Lung (tissue), 12 donors: ENCODE measurements around the gene MMP11. TPM values are rescaled to one million over a fixed set of nuclear protein-coding genes. Genes with fewer than 3 reads are reported as not detected.

Experiments used
- ATAC-seq: fragments of 200-7000 bp; cut with Tn5 transposase; one replicate; pipeline ENCODE4 v1.9.1; 2020; ENCODE audit warnings: moderate number of reproducible peaks; ENCODE audit not compliant: insufficient read depth, low FRiP score
- DNase-seq, 3 donors: peaks; one replicate each; pipeline ENCODE4 v3.0.0-alpha.2; 2013 to 2017
- H3K27ac ChIP-seq, 2 donors: one replicate each; pipeline ENCODE4 v1.5.1; 2013; ENCODE audit warnings: mild to moderate bottlenecking in 2 of 2, moderate library complexity in 2 of 2, control low read depth in 1 of 2, inconsistent platforms in 1 of 2, low read depth in 1 of 2, low read length in 1 of 2
- H3K27me3 ChIP-seq, 3 donors: one replicate each; pipeline ENCODE4 v1.5.1; 2013; ENCODE audit warnings: low read length in 2 of 3; ENCODE audit not compliant: control insufficient read depth in 3 of 3, insufficient read depth in 3 of 3
- H3K36me3 ChIP-seq, 4 donors: one replicate each; pipeline ENCODE4 v1.5.1; 2013; ENCODE audit warnings: low read length in 4 of 4, mild to moderate bottlenecking in 1 of 4, moderate library complexity in 1 of 4; ENCODE audit not compliant: control insufficient read depth in 4 of 4, insufficient read depth in 4 of 4
- H3K4me1 ChIP-seq, 5 donors: one replicate each; pipeline ENCODE4 v1.5.1; 2013; ENCODE audit warnings: low read length in 5 of 5, mild to moderate bottlenecking in 2 of 5, moderate library complexity in 1 of 5; ENCODE audit not compliant: control insufficient read depth in 5 of 5, insufficient read depth in 5 of 5
- H3K4me3 ChIP-seq: one replicate; pipeline ENCODE4 v1.5.1; 2013; ENCODE audit warnings: mild to moderate bottlenecking, control low read depth, moderate library complexity
- H3K9ac ChIP-seq, 2 donors: one replicate each; pipeline ENCODE4 v1.5.1; 2013; ENCODE audit warnings: low read length in 2 of 2, control low read depth in 1 of 2; ENCODE audit not compliant: insufficient read depth in 1 of 2
- H3K9me3 ChIP-seq, 4 donors: one replicate each; pipeline ENCODE4 v1.5.1; 2013; ENCODE audit warnings: low read length in 3 of 4, mild to moderate bottlenecking in 1 of 4, moderate library complexity in 1 of 4; ENCODE audit not compliant: control insufficient read depth in 4 of 4, insufficient read depth in 3 of 4
- CTCF ChIP-seq: IDR thresholded peaks from 2 replicates; pipeline ENCODE4 v1.5.1; 2012; ENCODE audit warnings: mild to moderate bottlenecking; ENCODE audit errors: control extremely low read depth, extremely low read depth
- WGBS, 2 donors: extraction: QIAGEN DNeasy Blood & Tissue Kit; methylation state at CpG; one replicate each; pipeline ENCODE4 v1.1.7; 2013; 5-methylcytosine and 5-hydroxymethylcytosine counted together
- polyA plus RNA-seq, 2 donors: library from polyadenylated mRNA; stranded (reverse); fragments of 200-250 nt; gene quantifications; one replicate each; pipeline ENCODE4 v1.2.1, GENCODE V29; 2013
- total RNA-seq, 2 donors: library from RNA; depleted of rRNA in 1 of 2; stranded (reverse); fragments of >200 nt in 1 of 2; gene quantifications; one replicate each; pipeline ENCODE4 v1.2.1, GENCODE V29; 2014 to 2021
- donor health status: control.
- donor health status: control.
- donor health status: Bipolar disorder and iron deficiency.
- donor health status: healthy.
- donor health status: DM: yes; HTN: yes; CAD: no.

MMP11 gene
- total and polyA plus RNA-seq, 4 donors = 0.43 to 2.6 (median 1.4) TPM

GRCh38 chr22:23760056-23760455 lies 12.6 kb upstream of the MMP11 start:
- no peak for ATAC-seq
- H3K9ac ChIP-seq = no peak overlapping the region
- no peak for TF ChIP-seq CTCF
- WGBS, 2 donors = 87 to 92% methylated on average over 6 of the region's 6 CpGs
- no peak overlapping the region for H3K27ac ChIP-seq
- no peaks in the 10 kb centered on the region for H3K9me3 ChIP-seq
- H3K36me3 ChIP-seq = peaks cover 0 to 2% (median 0%) of the 10 kb centered on the region in 4 donors
- H3K4me1 ChIP-seq = peaks cover 0 to 19% (median 6%) of the 10 kb centered on the region in 5 donors
- H3K4me3 ChIP-seq = no peak overlapping the region
- H3K27me3 ChIP-seq = no peaks in the 10 kb centered on the region
- DNase-seq = no peak

- Histone ChIP-seq H3K9ac (peak within 1 kb of the TSS in 1 of 2 donors; percentile 68), H3K4me3 (no peak within 1 kb of the TSS), H3K36me3 (peaks cover 0 to 3% (median 0%) of the 10 kb centered on the region in 4 donors), H3K4me1 (peaks cover 0 to 21% (median 6%) of the 10 kb centered on the region in 5 donors), H3K27ac (no peak within 1 kb of the TSS), H3K9me3 (no peaks in the 10 kb centered on the region), H3K27me3 (no peaks in the 10 kb centered on the region)
- 16 to 42% methylated on average over 23 of the region's 23 CpGs for WGBS, 2 donors
- DNase-seq = peak; percentile 62 to 70 (median 63)
- no peak for ATAC-seq
- TF ChIP-seq CTCF = no peak
Observed at GRCh38 chr22:23762842-23763578, 9.6 kb upstream of the MMP11 start, which contains the start of gene C22orf15. Gene C22orf15, plus strand, starts transcription at chr22:23762990. Its CDS starts 317 bp downstream, at chr22:23763307.

- Histone ChIP-seq H3K4me3 (no peak overlapping the region), H3K9ac (peak overlapping the region in 1 of 2 donors; percentile 68)
- peak in 2 of 3 donors; percentile 41 to 60 for DNase-seq
Observed at GRCh38 chr22:23763579-23763945, 9.1 kb upstream of the MMP11 start.

More at GRCh38 chr22:23763579-23763945, 9.1 kb upstream of the MMP11 start:
- ATAC-seq = no peak
- H3K9me3 ChIP-seq = no peaks in the 10 kb centered on the region
- peaks cover 0 to 26% (median 6%) of the 10 kb centered on the region in 5 donors for H3K4me1 ChIP-seq
- peaks cover 0 to 3% (median 0%) of the 10 kb centered on the region in 4 donors for H3K36me3 ChIP-seq
- no peak for TF ChIP-seq CTCF
- 7 to 37% methylated on average over 17 of the region's 17 CpGs for WGBS, 2 donors
- H3K27me3 ChIP-seq = no peaks in the 10 kb centered on the region
- no peak overlapping the region for H3K27ac ChIP-seq
